HepG2 (cell line): ENCODE data around the gene UBE2M. TPM values are rescaled to one million over a fixed set of nuclear protein-coding genes. Genes with fewer than 3 reads are reported as not detected.
A peak's percentile ranks its signal among the peaks of the same experiment; 100 is the strongest.

Experiments
- EZH2 ChIP-seq: conservative IDR thresholded peaks from 2 replicates; pipeline ENCODE4 v1.6.1; 2012; ENCODE audit warnings: mild to moderate bottlenecking, low read depth, low read length, moderate library complexity
- FOXO1 ChIP-seq: sonication (generic); formaldehyde crosslinking; IDR thresholded peaks from 2 replicates; pipeline ENCODE4 v1.4.0; 2020; ENCODE audit warnings: missing genetic modification reagents
- HNRNPH1 ChIP-seq: fragments of 200-400 bp; formaldehyde crosslinking; optimal IDR thresholded peaks from 2 replicates; pipeline ENCODE3; 2017; ENCODE audit warnings: mild to moderate bottlenecking, low read depth, low read length
- HOXA3 ChIP-seq: sonication (generic); formaldehyde crosslinking; IDR thresholded peaks from 2 replicates; pipeline ENCODE4 v1.5.0; 2020; ENCODE audit warnings: missing genetic modification reagents
- MIXL1 ChIP-seq: IDR thresholded peaks from 2 replicates; pipeline ENCODE4 v1.6.1; 2016
- NAIF1 ChIP-seq: sonication (generic); formaldehyde crosslinking; IDR thresholded peaks from 2 replicates; pipeline ENCODE4 v1.5.0; 2020; ENCODE audit warnings: mild to moderate bottlenecking, missing genetic modification reagents, borderline replicate concordance
- NFKBIZ ChIP-seq: IDR thresholded peaks from 2 replicates; pipeline ENCODE4 v1.6.1; 2018; ENCODE audit warnings: missing genetic modification reagents, missing compliant biosample characterization
- RFXAP ChIP-seq: sonication (generic); formaldehyde crosslinking; IDR thresholded peaks from 2 replicates; pipeline ENCODE4 v1.4.0; 2020; ENCODE audit warnings: missing genetic modification reagents, borderline replicate concordance
- SP5 ChIP-seq: IDR thresholded peaks from 2 replicates; pipeline ENCODE4 v1.6.1; 2016; ENCODE audit warnings: low read depth, borderline replicate concordance
- SRSF1 ChIP-seq: fragments of 200-400 bp; formaldehyde crosslinking; optimal IDR thresholded peaks from 2 replicates; pipeline ENCODE3; 2017; ENCODE audit warnings: mild to moderate bottlenecking, low read depth, low read length, moderate library complexity
- U2AF2 ChIP-seq: fragments of 200-400 bp; formaldehyde crosslinking; IDR thresholded peaks from 2 replicates; pipeline ENCODE4 v1.6.1; 2017; ENCODE audit warnings: low read depth, mild to moderate bottlenecking, low read length
- ZC3H13 ChIP-seq: sonication (generic); formaldehyde crosslinking; IDR thresholded peaks from 2 replicates; pipeline ENCODE4 v1.8.1; 2023; ENCODE audit warnings: mild to moderate bottlenecking, missing genetic modification reagents, moderate library complexity
- ZNF614 ChIP-seq: IDR thresholded peaks from 2 replicates; pipeline ENCODE4 v1.6.1; 2018; ENCODE audit warnings: missing biosample characterization, missing genetic modification reagents, inconsistent platforms, borderline replicate concordance
- ZNF674 ChIP-seq: sonication (generic); formaldehyde crosslinking; IDR thresholded peaks from 2 replicates; pipeline ENCODE4 v1.5.0; 2020; ENCODE audit warnings: low read depth, mild to moderate bottlenecking, missing genetic modification reagents
- ZNF703 ChIP-seq: sonication (generic); formaldehyde crosslinking; IDR thresholded peaks from 2 replicates; pipeline ENCODE4 v1.5.1; 2020; ENCODE audit warnings: missing genetic modification reagents, mild to moderate bottlenecking, moderate library complexity, borderline replicate concordance
- polyA plus RNA-seq, 8 experiments: library from polyadenylated mRNA; depleted of rRNA in 3 of 8; stranded (reverse) in 7 of 8; unstranded in 1 of 8; fragments of >200 nt; fragmentation: Illumina TruSeq in 4 of 8; extraction: Trizol in 4 of 8; gene quantifications; 2 replicates each; pipeline versions ENCODE4 v1.2.1 to v1.2.3, GENCODE V29; 2011 to 2016; ENCODE audit warnings: low read depth in 4 of 8, missing spikeins in 1 of 8, mixed read lengths in 1 of 8; ENCODE audit not compliant: insufficient read depth in 1 of 8
- total RNA-seq, 5 experiments: library from RNA; depleted of rRNA; stranded (reverse); fragments of >200 nt; fragmentation: Illumina TruSeq; extraction: Trizol; gene quantifications; 2 replicates each; pipeline ENCODE4 v1.2.3, GENCODE V29; 2016; ENCODE audit warnings: low read depth in 1 of 5
- TF ChIP-seq, protein P1 (sequence below): sonication (generic); formaldehyde crosslinking; conservative IDR thresholded peaks from 2 replicates; pipeline ENCODE4 v1.8.1; 2023; ENCODE audit warnings: missing genetic modification reagents
- TF ChIP-seq, protein P2 (sequence below): sonication (generic); formaldehyde crosslinking; IDR thresholded peaks from 2 replicates; pipeline ENCODE4 v1.8.1; 2023; ENCODE audit warnings: missing genetic modification reagents, mild to moderate bottlenecking, borderline replicate concordance
- TF ChIP-seq, protein P3 (sequence below): sonication (generic); formaldehyde crosslinking; IDR thresholded peaks from 2 replicates; pipeline ENCODE4 v1.5.1; 2020; ENCODE audit warnings: mild to moderate bottlenecking, missing genetic modification reagents, borderline replicate concordance
- TF ChIP-seq, protein P4 (sequence below): sonication (generic); formaldehyde crosslinking; conservative IDR thresholded peaks from 2 replicates; pipeline ENCODE4 v1.5.0; 2020; ENCODE audit warnings: missing genetic modification reagents
- TF ChIP-seq, protein P5 (sequence below): IDR thresholded peaks from 2 replicates; pipeline ENCODE4 v1.6.1; 2016; ENCODE audit warnings: mild to moderate bottlenecking
- TF ChIP-seq, protein P6 (sequence below): sonication (generic); formaldehyde crosslinking; IDR thresholded peaks from 2 replicates; pipeline ENCODE4 v1.8.0; 2022; ENCODE audit warnings: low read depth, missing genetic modification reagents

The UBE2M gene
- total and polyA plus RNA-seq, 2 of the 13 experiments (the other 11 are each of a cell fraction or from before 2014, with no cell fraction given), result 36.2 to 50.3 TPM

DNA sequence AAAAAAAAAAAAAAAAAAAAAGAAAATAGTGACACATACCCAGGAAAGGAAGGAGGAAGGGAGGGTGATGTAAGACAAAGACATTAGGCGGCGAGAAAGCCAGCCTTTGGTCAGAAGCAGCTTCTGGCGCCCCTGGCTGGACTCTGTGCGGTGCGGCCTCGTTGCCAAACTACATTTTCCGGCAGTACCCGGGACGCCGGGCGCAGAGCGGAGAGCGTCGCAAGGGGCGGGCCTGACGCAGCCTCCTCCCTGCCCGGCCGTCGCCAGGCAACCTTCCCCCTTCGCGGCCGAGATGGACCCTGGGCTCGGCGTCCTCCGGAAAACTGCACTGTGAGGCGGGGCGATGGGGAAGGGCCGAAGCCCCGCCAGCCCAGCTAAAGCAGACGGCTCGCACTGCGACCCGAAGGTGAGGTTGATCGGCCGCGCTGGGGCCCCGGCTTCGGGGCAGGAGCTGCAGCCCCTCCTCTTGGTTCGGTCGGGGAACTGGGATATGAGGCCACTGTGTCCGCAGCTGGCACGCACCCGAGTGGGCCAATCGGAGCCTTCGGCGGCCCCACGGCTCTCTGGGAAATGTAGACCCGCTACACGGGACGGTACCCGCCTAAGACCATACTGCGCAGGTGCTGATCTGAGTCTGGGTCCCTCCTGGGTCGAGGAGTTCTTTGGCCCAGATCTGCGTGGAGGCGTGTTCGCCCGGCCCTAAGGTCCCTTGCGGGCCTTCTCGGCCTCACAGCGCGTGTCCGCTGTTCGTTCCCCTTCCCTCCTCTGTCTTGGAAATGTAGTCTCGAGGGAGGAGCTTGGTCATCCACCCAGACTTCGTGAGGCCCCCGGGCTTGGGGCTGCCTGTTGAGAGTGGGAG, 17.0 kb upstream of the UBE2M start (continued):
- TF ChIP-seq, protein P1, sequence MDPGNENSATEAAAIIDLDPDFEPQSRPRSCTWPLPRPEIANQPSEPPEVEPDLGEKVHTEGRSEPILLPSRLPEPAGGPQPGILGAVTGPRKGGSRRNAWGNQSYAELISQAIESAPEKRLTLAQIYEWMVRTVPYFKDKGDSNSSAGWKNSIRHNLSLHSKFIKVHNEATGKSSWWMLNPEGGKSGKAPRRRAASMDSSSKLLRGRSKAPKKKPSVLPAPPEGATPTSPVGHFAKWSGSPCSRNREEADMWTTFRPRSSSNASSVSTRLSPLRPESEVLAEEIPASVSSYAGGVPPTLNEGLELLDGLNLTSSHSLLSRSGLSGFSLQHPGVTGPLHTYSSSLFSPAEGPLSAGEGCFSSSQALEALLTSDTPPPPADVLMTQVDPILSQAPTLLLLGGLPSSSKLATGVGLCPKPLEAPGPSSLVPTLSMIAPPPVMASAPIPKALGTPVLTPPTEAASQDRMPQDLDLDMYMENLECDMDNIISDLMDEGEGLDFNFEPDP (CRISPR knock-in tag), result no peak
- TF ChIP-seq ZNF703 (CRISPR knock-in tag) (no peak), FOXO1 (no peak), HNRNPH1 (no peak), SP5 (CRISPR knock-in tag) (peak; percentile 55; the same call in 1 of the 2 replicates), RFXAP (CRISPR knock-in tag) (peak; percentile 63), SRSF1 (peak; percentile 80), ZNF614 (CRISPR knock-in tag) (peak; percentile 58; the same call in 1 of the 2 replicates), MIXL1 (CRISPR knock-in tag) (no peak), NFKBIZ (CRISPR knock-in tag) (no peak), ZC3H13 (CRISPR knock-in tag) (peak; percentile 56; the same call in 1 of the 2 replicates), U2AF2 (no peak), ZNF674 (CRISPR knock-in tag) (no peak), EZH2 (no peak), HOXA3 (peak; percentile 86), NAIF1 (CRISPR knock-in tag) (no peak)
- TF ChIP-seq, protein P2, sequence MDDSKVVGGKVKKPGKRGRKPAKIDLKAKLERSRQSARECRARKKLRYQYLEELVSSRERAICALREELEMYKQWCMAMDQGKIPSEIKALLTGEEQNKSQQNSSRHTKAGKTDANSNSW (CRISPR knock-in tag), result peak; percentile 68; the same call in 1 of the 2 replicates
- TF ChIP-seq, protein P3, sequence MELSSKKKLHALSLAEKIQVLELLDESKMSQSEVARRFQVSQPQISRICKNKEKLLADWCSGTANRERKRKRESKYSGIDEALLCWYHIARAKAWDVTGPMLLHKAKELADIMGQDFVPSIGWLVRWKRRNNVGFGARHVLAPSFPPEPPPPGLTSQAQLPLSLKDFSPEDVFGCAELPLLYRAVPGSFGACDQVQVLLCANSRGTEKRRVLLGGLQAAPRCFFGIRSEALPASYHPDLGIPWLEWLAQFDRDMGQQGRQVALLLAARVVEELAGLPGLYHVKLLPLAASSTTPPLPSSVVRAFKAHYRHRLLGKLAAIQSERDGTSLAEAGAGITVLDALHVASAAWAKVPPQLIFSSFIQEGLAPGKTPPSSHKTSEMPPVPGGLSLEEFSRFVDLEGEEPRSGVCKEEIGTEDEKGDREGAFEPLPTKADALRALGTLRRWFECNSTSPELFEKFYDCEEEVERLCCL, result no peak
- TF ChIP-seq, protein P4, sequence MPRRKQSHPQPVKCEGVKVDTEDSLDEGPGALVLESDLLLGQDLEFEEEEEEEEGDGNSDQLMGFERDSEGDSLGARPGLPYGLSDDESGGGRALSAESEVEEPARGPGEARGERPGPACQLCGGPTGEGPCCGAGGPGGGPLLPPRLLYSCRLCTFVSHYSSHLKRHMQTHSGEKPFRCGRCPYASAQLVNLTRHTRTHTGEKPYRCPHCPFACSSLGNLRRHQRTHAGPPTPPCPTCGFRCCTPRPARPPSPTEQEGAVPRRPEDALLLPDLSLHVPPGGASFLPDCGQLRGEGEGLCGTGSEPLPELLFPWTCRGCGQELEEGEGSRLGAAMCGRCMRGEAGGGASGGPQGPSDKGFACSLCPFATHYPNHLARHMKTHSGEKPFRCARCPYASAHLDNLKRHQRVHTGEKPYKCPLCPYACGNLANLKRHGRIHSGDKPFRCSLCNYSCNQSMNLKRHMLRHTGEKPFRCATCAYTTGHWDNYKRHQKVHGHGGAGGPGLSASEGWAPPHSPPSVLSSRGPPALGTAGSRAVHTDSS, result 0 out of 2 replicates have a peak, but pooled peaks have one; percentile 24
- TF ChIP-seq, protein P5, sequence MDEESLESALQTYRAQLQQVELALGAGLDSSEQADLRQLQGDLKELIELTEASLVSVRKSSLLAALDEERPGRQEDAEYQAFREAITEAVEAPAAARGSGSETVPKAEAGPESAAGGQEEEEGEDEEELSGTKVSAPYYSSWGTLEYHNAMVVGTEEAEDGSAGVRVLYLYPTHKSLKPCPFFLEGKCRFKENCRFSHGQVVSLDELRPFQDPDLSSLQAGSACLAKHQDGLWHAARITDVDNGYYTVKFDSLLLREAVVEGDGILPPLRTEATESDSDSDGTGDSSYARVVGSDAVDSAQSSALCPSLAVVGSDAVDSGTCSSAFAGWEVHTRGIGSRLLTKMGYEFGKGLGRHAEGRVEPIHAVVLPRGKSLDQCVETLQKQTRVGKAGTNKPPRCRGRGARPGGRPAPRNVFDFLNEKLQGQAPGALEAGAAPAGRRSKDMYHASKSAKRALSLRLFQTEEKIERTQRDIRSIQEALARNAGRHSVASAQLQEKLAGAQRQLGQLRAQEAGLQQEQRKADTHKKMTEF (CRISPR knock-in tag), result peak; percentile 79
- TF ChIP-seq, protein P6, sequence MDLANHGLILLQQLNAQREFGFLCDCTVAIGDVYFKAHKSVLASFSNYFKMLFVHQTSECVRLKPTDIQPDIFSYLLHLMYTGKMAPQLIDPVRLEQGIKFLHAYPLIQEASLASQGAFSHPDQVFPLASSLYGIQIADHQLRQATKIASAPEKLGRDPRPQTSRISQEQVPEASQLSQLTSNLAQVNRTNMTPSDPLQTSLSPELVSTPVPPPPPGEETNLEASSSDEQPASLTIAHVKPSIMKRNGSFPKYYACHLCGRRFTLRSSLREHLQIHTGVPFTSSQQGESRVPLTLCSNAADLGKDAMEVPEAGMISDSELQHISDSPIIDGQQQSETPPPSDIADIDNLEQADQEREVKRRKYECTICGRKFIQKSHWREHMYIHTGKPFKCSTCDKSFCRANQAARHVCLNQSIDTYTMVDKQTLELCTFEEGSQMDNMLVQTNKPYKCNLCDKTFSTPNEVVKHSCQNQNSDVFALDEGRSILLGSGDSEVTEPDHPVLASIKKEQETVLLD (CRISPR knock-in tag), result no peak
